AG04450 (cell line): ENCODE results near the gene ESR2. TPM values are rescaled to one million over a fixed set of nuclear protein-coding genes. Genes with fewer than 3 reads are reported as not detected.

Source experiments
- CTCF ChIA-PET: fragments of 300-600, 350-600 bp; formaldehyde crosslinking; extraction: SDS; loops from one replicate; lab custom pipeline; 2022; ENCODE audit warnings: antibody characterized with exemption, inconsistent platforms; lab: Charles Lee
- POLR2A ChIA-PET: fragments of 350-600 bp; formaldehyde crosslinking; extraction: SDS; loops from one replicate; lab custom pipeline; 2021; ENCODE audit warnings: antibody characterized with exemption, inconsistent platforms; lab: Yijun Ruan, JAX
- DNase-seq: peaks from one replicate; pipeline ENCODE4 v3.0.0-alpha.2; 2011; ENCODE audit warnings: low read depth, low spot score
- H3K27ac ChIP-seq: one replicate; pipeline ENCODE4 v1.5.1; 2012; ENCODE audit warnings: low read depth, low read length, control low read depth
- H3K27me3 ChIP-seq: one replicate; pipeline ENCODE4 v1.6.0; 2012; ENCODE audit warnings: low read length; ENCODE audit not compliant: control insufficient read depth, insufficient read depth
- H3K4me3 ChIP-seq: 2 replicates; pipeline ENCODE4 v1.5.1; 2011; ENCODE audit warnings: mild to moderate bottlenecking, low read depth, low read length, control low read depth
- H3K9me3 ChIP-seq: 2 replicates; pipeline ENCODE4 v1.5.1; 2012; ENCODE audit warnings: low read length; ENCODE audit not compliant: control insufficient read depth, insufficient read depth
- CTCF ChIP-seq: IDR thresholded peaks from 2 replicates; pipeline ENCODE4 v1.5.1; 2011; ENCODE audit warnings: low read depth, low read length, control low read depth, inconsistent platforms
- polyA plus RNA-seq: library from polyadenylated mRNA; depleted of rRNA; stranded (reverse); fragments of >200 nt; gene quantifications from 2 replicates; pipeline ENCODE4 v1.2.3, GENCODE V29; 2011

ESR2 gene
- polyA plus RNA-seq, 1 experiment = 0.04 TPM

- CTCF ChIA-PET = interaction anchor here (0.5 to 4.4 kb wide), 86 partner anchors 8 to 914 kb away, joined by 3 to 89 read pairs (median 4); partner anchors contain the start of genes ESR2 and SYNE2
- no peak overlapping the region for H3K27ac ChIP-seq
Observed at GRCh38 chr14:64303471-64303917, 9.3 kb upstream of the ESR2 start.

GRCh38 chr14:64298773-64299172 is 4.6 kb upstream of the ESR2 start:
- no peak for TF ChIP-seq CTCF
- Histone ChIP-seq H3K4me3 (no peak overlapping the region), H3K27ac (no peak overlapping the region), H3K27me3 (peaks cover 20% of the 10 kb centered on the region), H3K9me3 (no peaks in the 10 kb centered on the region; the same call in 1 of the 2 replicates)
- DNase-seq = no peak
- ChIA-PET CTCF (interaction anchor here (0.7 to 2.5 kb wide), 5 partner anchors 10 to 277 kb away, joined by 3 to 12 read pairs (median 5); no protein-coding TSS in a partner anchor), POLR2A (no interaction called here)

More at GRCh38 chr14:64303471-64303917, 9.3 kb upstream of the ESR2 start:
- H3K9me3 ChIP-seq = no peaks in the 10 kb centered on the region
- TF ChIP-seq CTCF = peak; percentile 79
- POLR2A ChIA-PET = interaction anchor here (0.7 kb wide), 1 partner anchor 84 kb away, joined by 4 read pairs; the partner anchor contains the start of gene MTHFD1
- H3K27me3 ChIP-seq = peaks cover 5% of the 10 kb centered on the region
- H3K4me3 ChIP-seq = no peak overlapping the region
- DNase-seq = no peak

GRCh38 chr14:64296561-64296960 is 2.4 kb upstream of the ESR2 start:
- TF ChIP-seq CTCF = no peak
- Histone ChIP-seq H3K27ac (no peak overlapping the region), H3K27me3 (peaks cover 22% of the 10 kb centered on the region), H3K4me3 (no peak overlapping the region), H3K9me3 (no peaks in the 10 kb centered on the region; the same call in 1 of the 2 replicates)
- ChIA-PET POLR2A (no interaction called here), CTCF (interaction anchor here (0.5 to 3.9 kb wide), 8 partner anchors 117 to 497 kb away, joined by 3 to 35 read pairs (median 8); no protein-coding TSS in a partner anchor)
- no peak for DNase-seq

GRCh38 chr14:64294672-64295413 is 672 bp upstream of the ESR2 start:
- TF ChIP-seq CTCF = peak; percentile 92
- peak; percentile 20 for DNase-seq
- Histone ChIP-seq H3K27me3 (peaks cover 16% of the 10 kb centered on the region), H3K27ac (no peak overlapping the region), H3K4me3 (peak overlapping the region; percentile 55), H3K9me3 (no peaks in the 10 kb centered on the region; the same call in 1 of the 2 replicates)
- POLR2A ChIA-PET = no interaction called here
- CTCF ChIA-PET = interaction anchor here (0.5 to 3.9 kb wide), 31 partner anchors 9 to 552 kb away, joined by 3 to 57 read pairs (median 4); no protein-coding TSS in a partner anchor

- no peak overlapping the region for H3K27ac ChIP-seq
- H3K9me3 ChIP-seq = no peaks in the 10 kb centered on the region; the same call in 1 of the 2 replicates
- H3K4me3 ChIP-seq = no peak overlapping the region
- no peak for DNase-seq
- CTCF ChIA-PET = no interaction called here
- peaks cover 16% of the 10 kb centered on the region for H3K27me3 ChIP-seq
- POLR2A ChIA-PET = no interaction called here
- TF ChIP-seq CTCF = no peak
Observed at GRCh38 chr14:64292197-64292596, 2.0 kb downstream of the ESR2 start.
